OCI-LY7 (cell line): ENCODE measurements around the gene RNASE1.

ENCODE experiments used
- CTCF ChIP-seq: fragments of 200-600 bp; sonication (generic); conservative IDR thresholded peaks from 2 replicates; pipeline ENCODE4 v1.5.1; 2014; ENCODE audit warnings: mild to moderate bottlenecking, antibody characterized with exemption, low read length, moderate library complexity, mixed read lengths
- EZH2phosphoT487 ChIP-seq: fragments of 200-600 bp; sonication (generic); IDR thresholded peaks from 2 replicates; pipeline ENCODE4 v1.6.1; 2018; ENCODE audit warnings: low read depth, borderline replicate concordance, mild to moderate bottlenecking, mixed run types, antibody characterized with exemption, low read length, moderate library complexity, mixed read lengths

DNA sequence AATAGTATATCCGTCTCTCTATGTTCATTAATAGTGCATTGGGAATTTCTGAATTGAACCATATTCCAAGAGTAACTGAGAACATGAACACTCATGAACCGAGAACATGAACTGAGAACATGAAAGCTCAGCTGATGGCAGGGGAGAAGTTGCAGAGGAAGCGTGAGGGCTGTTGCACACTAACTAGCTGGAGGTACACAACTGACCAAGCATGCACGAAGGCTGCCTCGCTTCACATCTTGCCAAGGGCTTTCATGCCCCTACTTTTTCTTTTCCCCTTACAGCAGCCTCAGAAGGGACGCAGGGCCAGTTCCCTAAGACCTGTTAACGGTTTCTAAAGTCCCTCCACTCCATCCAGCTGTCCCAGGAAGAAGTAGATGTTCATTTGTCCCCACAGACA, 4.3 kb downstream of the RNASE1 start:
- TF ChIP-seq EZH2phosphoT487 (no peak), CTCF (no peak)
